NOMO-1 treated with DMSO at 0.1 percent for 48 hours (cell line): ENCODE measurements around the gene CACNA1B.

Source experiments
- DNase-seq: peaks from one replicate; lab custom pipeline; 2025; ENCODE audit not compliant: unreplicated experiment; lab: John Stamatoyannopoulos, UW

The CACNA1B gene

DNA sequence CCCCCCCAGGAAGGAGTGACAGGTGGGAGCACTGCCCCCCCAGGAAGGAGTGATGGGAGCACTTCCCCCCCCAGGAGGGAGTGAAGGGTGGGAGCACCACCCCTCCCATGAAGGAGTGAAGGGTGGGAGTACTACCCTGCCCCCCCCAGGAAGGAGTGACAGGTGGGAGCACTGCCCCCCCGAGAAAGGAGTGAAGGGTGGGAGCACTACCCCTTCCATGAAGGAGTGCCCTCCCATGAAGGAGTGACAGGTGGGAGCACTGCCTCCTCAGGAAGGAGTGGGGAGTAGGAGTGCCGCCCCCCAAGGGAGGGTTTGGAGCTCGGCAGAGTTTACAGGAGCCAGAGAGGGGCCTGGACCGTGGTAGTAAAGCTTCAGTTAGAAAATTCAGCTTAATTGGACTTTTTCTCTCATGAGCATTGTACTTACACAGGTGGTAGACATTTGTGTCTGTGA lies 100.7 kb downstream of the CACNA1B start:
- no peak for DNase-seq

DNA sequence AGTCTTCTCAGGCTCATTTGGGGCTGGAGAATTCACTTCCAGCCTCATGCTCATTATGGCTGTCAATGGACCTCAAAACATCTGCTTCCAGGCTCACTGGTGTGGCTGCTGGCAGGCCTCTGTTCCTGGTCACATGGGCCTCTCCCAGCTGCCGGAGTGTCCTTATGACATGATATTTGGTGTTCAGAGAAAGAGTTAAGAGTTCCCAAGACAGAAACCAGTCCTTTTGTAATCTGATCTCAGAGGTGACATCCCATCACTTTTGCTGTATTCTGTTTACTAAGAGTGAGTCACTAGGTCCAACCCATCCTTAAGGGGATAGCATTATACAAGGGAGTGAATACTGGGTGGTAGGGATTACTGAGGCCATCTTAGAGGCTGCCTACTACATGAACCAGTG lies 104.6 kb downstream of the CACNA1B start:
- DNase-seq = no peak

DNA sequence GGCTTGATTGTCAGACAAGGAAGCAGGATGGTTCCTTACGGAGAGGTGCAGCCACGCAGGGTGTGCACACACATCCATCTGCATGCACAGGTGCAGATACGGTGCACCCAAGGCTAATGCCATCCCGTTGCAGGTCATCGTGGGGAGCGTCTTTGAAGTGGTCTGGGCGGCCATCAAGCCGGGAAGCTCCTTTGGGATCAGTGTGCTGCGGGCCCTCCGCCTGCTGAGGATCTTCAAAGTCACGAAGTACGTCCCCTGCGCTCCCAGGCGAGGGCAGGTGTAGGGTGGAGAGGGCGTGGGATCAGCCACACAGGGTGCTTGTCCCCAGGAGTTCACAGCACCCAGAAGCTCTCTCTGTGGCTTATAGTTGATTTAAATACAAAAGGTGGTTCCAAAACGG lies 106.4 kb downstream of the CACNA1B start:
- no peak for DNase-seq

DNA sequence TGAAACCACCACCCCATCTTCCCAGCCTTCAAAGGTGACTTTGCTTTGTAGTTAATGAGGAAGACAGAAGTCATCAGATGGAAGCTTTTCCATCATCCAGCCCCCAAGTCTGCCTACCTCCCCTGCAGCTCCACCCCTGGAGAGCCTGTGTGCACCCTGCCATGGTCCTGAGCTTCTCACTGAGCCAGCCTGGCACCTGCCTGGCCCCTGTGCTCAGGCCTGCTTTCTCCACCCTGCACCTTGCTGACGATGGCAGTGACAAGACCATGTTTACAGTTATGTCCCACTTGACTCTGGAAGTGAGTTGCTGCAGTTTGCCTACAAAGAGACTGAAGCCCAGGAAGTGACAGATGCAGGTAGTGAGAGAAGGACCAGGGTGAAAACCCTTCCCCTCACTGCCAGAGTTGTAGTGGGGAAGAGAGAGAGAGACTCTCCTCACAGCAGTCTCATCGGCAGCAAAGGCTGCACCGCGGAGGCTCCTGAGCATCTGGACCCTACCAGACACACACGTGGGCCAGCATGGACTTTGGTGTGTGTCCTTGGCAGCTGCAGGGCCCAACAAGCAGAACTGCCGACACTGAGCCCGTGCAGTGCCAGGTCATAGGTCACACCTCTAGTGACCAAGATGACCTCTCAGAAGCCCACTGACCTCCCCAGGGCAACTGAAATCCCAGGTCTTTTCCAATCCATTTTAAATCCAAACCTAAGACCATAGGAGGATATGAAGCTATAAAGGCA lies 107.1 kb downstream of the CACNA1B start:
- no peak for DNase-seq

DNA sequence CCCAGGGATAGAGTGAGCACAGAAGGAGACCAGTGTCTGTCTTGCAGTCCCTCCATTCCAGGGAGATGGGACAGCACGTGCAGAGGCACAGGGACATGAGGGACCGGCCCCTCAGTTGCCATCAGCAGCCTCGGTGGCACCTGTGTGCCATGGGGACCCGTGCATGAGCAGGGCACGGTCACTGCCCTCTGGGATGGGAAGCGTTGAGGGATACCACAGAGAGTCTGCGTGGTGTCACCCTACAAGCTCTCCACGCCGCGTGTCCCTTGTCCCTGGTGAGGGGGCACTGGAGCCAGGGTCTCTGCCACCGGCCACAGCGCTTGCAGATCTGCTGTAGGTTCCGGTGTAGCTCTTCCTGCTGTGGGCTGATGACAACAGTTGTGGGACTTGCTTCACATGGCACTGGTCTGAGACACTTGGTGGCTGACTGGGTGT lies 108.1 kb downstream of the CACNA1B start:
- no peak for DNase-seq

DNA sequence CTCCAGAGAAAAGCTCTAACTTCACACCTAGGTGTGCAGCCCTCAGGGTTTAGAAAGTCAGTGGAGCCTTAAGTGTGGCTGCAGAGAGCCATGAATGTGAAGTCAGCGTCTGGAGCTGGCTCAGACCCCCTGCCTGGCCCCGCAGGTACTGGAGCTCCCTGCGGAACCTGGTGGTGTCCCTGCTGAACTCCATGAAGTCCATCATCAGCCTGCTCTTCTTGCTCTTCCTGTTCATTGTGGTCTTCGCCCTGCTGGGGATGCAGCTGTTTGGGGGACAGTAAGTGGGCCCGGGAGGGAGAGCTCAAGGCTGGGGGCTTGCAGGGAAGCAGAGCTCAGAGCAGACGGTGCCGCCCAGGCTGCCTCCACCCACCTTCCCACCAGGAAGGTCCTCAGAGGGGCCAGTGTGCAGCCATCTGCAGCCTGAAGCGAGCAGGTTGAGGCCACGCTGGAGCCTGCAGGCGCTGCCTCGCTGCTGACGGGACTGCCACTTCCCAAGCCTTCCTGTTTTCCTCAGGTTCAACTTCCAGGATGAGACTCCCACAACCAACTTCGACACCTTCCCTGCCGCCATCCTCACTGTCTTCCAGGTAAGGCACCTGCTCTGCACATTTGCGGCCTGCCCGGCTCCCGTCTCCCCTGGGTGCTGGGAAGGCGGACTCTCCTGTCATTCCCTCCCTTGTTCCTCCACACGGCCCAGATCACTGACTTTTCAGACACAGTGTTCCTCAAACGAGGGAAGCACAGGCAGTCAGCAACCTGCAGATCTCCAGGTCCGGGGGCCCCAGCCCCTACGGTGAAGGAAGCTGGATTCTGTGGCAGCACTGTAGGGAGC lies 108.9 kb downstream of the CACNA1B start:
- no peak for DNase-seq

DNA sequence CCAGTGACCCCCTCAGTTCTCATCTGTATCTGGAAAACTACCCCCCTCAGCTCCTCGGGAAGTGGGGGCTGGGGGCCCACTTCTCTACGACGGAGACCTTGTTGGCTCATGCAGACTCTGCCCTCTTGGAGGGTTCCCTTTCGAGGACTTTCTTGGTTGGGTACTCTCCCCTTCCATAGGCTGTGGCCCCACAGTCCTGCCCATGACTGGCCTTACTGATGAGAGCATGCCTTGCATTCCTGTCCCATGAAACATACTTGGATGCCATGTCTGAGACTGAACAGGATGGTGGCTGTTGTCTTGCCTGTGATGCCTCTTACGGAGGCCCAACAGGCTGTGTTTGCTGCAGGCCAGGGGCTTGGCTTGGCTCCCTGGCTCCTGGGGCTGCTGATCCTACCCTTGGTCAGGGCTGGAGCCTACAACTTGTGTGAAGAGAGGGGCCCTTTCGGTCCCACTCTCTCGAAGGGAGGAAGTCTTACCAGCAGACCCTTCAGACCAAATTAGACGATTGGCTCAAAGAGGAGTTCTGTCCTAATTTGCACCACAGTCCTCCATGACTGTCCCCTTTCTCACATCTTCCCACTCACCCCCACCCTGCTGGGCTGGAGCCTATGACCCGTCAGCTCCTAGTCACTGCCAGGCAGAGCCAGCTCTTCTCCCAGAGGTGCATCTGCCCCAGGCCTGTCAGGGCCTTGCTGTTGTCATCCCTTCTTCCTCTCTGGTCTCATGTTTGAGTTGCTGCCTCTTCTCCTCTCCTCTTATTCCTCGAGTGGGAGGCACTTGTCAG lies 109.9 kb downstream of the CACNA1B start:
- DNase-seq = no peak

DNA sequence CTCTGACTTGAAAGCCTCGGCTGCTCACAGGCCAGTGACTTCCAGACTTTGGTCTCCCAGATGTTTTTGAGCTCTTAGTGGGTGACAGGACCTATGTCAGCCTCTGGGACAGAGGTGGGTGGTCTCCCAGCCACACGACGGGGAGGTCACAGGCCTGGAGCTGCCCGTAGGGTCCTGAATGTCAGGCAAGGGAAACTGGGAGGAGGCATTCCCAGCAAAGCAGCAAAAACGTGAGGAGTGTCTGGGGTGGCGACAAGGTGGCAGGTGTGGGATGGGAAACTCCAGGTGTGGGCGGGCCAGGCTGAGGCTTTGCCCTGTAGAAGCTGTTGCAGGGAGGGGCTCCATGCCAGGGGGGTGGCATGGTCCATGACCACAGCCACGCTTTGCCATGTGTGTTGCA lies 110.5 kb downstream of the CACNA1B start:
- no peak for DNase-seq

DNA sequence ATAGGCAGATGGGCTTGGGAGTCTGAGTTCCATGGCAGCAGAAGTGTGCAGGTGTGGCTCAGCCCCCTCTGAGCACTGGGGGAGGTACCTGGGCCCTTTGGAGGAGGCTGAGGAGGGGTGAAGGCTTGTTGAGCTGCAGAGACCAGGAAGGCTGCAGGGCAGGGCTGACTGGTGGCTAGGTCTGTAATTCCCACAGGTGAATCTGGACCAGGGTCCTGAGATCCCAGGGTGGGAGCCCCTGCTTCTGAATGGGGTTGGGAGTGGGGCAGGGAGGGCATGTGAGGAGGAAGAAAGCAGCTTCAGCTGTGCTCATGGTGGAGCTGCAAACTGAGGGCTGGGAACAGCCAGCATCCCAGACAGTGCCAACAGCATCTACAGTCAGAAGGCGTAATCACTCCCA lies 111.1 kb downstream of the CACNA1B start:
- DNase-seq = no peak

DNA sequence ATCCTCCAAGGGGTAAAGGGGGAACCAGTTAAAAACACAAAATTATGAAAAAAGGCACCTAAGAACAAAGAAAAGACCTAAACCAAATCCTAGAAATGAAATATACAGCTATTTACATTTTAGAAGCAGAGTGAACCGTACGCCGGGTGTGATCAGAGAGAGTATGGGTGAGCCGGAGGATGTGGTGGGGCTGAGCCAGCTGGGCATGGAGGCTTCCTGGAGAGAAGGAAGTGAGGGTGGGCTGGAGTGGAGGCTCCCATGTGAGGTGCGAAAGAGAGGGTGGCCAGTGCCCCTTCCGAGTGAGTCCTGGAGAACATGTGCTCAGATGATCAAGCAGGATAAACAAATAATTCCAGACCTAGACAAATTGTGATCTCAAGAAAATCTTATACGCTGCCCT lies 111.6 kb downstream of the CACNA1B start:
- no peak for DNase-seq

DNA sequence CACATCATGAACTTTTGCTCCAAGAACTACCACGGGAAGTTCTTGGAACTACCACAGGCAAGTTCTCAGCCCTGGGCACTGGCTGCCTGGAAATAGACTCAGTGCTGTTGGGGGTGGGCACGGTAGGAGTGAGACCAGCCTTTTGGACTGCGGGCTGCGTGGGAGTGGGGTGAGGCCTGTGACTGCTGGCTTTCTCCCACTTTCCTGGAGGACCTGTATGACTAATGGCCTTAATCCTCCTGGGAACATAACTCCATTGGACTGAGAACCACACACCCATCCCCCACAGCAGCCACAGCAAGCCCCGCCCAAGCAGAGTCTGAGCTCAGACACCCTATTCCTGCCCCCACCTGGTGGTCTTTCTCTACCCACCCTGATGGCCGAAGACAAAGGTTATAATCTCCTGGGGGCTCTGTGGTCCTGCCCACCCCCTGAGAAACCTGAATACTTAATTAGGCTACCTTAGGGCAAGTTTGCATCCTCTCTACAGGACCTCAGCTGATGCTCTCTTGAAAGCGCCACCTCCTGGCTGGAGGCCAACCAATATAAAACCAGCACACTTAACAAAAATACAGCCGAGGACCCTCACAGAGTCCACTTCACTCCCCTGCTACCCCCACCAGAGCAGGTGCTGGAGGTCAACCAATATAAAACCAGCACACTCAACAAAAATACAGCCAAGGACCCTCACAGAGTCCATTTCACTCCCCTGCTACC lies 112.6 kb downstream of the CACNA1B start:
- no peak for DNase-seq

DNA sequence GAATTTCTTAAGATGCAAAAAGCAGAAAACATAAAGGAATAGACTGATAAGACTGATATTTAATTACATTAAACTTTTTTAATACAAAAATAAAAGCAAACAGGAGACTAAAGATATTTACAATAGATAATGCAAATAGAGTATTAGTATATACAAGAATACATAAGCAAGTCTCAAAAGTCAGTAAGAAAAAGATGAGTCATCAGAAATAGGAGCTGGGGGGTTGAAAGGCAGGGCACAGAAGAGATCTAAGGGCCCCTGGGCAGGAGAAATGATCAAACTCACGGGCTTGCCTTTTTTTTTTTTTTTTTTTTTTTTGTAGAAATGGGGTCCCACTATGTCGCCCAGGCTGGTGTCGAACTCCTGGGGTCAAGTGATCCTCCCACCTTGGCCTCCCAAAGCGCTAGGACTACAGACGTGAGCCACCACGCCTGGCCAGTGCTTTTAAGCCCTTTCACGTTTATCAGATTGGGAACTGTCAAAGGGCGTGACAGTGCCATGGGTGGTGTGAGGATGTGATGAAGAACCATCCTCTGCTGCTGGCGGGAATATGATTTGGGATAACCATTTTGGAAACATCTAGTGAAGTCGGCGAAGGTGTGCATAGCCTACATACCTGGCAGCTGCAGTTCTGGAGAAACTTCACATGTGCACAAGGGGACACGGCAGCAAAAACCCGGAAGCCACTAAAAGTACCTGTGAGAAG lies 126.1 kb downstream of the CACNA1B start:
- DNase-seq = no peak

DNA sequence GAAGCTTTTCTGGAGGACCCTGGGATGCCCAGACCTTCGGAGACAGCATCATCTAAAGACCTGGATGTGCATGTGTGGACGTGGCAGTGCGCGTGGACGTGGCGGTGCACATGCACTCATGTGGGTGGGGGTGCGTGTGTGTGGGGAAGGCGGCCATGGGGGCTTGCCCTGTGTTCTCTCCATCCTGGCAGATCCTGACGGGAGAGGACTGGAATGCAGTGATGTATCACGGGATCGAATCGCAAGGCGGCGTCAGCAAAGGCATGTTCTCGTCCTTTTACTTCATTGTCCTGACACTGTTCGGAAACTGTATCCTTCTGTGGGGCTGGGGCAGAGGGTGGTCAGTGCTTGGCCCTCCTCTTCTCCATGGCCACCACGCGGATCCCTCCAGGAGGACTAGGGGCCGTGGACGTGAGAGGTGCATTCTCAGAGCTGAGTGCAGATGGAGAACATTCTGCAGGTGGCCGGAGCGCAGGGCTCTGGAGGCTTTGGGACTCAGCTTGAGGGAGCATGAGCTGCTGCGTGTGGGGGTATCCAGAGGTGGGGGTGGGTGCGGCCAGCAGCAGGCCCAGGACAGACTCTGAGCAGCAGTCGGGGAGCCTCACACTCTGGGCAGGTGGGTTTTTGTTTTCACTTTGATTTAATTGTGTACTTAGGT lies 129.1 kb downstream of the CACNA1B start:
- no peak for DNase-seq

DNA sequence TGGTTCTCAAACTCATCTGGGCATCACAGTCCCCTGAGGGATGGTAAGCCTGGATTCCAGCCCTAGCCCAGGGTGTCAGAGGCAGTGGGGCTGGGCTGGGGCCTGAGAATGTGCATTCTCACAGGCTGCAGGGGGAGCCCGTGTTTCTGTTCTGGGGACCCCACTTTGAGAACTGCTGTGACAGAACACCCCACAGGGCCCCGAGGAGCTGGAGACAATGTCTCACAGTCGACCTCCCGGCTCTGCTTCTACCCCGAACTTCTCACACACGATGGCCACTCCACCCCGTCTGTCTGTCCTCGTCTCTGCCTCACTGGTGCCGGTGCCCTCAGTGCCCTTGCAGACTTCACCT lies 130.0 kb downstream of the CACNA1B start:
- no peak for DNase-seq

DNA sequence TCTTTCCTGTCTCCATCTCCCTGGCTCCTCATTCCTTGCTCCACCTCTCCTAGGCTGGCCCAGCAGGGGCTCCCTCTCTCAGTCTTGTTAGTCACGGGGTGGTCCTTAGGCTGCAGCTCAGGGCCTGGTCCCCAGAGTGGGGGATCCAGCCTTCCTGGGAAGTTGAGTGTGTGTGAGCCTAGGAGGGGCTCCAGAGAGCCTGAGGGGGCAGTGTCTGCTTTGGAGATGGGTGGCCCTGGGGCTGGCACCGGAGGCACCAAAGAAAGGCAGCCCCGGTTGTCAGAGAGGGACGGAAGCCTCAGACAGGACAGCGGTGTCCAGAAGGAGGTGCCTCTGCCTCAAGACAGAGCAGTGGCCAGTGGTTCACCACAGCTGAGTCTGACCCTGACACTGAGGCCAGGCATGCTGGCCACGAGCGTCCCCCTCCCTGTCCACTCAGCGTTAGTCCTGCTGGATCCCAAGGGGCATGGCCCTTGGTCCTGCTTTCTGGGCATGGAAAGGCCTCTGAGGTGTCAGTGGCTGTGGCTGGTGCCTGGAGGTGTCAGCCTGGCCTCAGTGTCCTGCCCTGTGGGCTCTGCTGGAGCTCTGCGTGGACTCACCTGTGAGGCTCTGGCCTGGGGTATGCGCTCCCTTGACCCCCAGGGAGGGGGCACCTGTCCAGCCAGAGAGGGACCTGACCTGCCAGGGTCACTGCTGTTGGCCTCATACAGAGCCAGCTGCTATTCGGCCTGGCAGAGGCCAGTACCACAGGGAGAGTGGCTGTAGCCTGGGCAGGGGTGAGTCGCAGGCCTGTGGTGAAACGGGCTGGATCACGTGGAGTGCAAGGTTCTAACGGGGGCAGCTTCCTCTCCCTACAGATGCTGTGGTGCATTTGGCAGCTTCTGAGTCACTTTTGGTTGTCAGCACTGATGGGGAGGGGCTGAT lies 130.6 kb downstream of the CACNA1B start:
- DNase-seq = no peak

DNA sequence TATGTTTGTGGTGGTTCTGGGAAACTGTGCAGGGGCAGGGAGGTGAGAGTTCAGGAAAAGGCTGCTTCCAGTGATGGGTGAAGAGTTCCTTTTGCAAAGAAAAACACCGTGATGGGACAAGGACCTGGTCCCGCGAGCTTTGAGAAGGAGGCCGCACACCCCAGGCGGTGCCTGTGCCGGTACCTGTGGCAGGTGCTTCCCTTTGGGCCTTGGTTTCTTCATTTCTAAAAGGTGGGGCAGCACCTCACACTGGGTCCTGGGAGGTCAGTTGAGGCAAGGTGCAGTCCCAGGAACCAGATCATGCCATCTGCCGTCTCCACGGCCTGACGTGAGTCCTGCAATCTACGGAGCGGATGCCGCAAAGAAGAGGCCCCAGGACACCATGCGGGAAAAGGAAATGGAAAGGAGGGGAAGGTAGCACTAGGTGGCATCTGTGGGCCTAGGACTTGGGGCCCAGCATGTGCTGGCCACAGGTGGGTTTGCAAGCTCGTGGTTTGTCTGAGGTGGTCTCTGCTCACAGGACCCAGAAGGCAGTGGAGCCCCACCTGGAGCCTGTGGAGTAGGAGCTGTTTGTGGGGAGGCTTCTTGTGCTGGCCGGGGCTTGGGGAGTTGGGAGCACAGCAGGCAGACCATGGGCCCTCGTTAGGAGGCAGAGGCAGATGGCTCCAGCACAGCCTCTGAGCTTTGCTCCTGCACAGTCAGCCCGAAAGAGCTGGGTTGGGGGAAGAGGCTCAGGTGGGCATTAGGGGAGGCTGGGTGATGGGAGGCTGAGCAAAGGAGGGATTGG lies 131.6 kb downstream of the CACNA1B start:
- DNase-seq = no peak

DNA sequence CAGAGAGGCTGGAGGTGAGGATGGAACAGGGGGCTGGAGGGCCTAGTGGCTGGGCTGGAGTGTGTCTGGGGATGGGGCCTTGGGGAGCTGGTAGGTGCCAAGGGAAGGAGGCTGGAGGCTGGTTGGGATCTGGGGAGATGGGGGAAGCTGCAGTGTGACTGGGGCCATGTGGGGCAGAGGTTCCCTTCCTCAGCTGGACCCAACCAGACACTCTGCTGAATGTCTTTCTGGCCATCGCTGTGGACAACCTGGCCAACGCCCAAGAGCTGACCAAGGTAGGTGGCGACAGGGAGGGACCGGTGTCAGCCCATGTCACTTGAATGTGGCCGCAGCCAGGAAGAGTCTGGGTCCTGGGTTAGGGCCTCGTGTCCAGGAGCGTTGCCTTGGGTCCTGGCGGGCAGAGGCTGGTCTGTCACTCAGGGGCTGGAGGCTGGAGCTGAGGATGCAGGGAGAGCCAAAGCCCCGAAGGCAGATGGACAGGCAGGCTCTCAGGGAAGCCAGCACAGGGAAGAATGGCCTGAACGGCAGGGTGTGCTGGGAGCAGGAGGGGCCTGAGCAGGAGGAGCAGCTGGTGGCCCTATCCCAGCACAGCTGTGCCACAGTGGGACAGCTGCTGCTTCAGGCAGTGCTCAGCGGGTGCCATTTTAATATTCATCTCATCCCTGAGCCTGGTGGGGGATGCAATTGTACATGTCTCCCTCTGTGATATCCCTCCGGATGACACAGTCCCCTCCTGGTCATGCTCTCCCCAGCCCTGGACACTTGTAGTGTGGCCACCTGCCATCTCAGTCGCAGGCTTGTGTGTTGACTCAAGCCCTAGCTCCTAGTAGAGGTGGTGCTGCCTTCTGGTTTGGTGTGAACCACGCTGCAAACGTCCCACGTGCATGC lies 132.5 kb downstream of the CACNA1B start:
- DNase-seq = no peak
